AG10803 (cell line): Measurements from ENCODE around the gene ITGA1.

Experiments
- DNase-seq: peaks from one replicate; pipeline ENCODE4 v3.0.0; 2010; ENCODE audit warnings: low read depth
- H3K4me3 ChIP-seq: 2 replicates; pipeline ENCODE4 v1.5.1; 2011; ENCODE audit warnings: mild to moderate bottlenecking, low read length, control low read depth
- TF ChIP-seq, protein P1 (sequence below): conservative IDR thresholded peaks from 2 replicates; pipeline ENCODE4 v1.5.1; 2011; ENCODE audit warnings: mild to moderate bottlenecking, low read length, control low read depth, inconsistent platforms

Gene ITGA1

DNA sequence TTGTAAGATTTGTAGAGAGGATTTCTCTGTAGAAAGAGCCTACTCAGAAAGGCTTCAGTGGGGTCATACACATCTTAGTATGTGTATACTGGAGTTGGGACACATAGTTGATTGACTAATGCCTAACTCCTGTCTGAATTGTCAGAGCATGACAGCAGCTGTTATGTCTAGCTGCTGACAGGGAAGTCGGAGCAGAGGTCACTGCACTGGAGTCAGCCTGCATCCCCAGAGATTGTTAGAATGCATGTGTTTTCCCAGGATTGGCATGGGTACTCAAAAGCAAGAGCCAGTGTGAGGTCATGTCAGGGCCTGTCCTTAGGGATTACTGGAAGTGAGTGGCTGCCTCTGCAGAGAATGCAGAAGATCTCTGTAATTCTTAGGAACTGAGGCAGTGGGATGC lies 82.7 kb downstream of the ITGA1 start:
- peak; percentile 66 for DNase-seq
- H3K4me3 ChIP-seq = no peak overlapping the region
- TF ChIP-seq, protein P1, sequence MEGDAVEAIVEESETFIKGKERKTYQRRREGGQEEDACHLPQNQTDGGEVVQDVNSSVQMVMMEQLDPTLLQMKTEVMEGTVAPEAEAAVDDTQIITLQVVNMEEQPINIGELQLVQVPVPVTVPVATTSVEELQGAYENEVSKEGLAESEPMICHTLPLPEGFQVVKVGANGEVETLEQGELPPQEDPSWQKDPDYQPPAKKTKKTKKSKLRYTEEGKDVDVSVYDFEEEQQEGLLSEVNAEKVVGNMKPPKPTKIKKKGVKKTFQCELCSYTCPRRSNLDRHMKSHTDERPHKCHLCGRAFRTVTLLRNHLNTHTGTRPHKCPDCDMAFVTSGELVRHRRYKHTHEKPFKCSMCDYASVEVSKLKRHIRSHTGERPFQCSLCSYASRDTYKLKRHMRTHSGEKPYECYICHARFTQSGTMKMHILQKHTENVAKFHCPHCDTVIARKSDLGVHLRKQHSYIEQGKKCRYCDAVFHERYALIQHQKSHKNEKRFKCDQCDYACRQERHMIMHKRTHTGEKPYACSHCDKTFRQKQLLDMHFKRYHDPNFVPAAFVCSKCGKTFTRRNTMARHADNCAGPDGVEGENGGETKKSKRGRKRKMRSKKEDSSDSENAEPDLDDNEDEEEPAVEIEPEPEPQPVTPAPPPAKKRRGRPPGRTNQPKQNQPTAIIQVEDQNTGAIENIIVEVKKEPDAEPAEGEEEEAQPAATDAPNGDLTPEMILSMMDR = no peak

DNA sequence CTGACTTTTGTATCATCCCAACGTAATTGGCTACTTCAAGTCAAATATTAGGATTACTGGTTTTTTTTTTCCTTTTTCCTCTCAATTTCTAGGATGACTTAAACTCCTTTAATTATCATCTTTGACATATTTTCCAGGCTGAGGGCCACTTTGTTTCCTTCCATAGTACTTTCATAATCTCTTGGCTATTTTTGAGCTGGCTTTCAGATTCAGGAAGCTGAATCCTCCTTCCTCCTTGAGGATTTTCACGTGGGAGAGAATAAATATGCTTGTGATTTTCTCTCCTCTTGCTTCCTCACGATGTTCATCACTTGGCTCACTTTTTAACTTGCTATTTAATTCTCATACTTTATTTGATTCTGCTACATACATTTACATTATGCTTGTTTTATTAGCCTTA lies 88.1 kb downstream of the ITGA1 start:
- DNase-seq = no peak
- TF ChIP-seq, protein P1 = no peak
- no peak overlapping the region for H3K4me3 ChIP-seq

DNA sequence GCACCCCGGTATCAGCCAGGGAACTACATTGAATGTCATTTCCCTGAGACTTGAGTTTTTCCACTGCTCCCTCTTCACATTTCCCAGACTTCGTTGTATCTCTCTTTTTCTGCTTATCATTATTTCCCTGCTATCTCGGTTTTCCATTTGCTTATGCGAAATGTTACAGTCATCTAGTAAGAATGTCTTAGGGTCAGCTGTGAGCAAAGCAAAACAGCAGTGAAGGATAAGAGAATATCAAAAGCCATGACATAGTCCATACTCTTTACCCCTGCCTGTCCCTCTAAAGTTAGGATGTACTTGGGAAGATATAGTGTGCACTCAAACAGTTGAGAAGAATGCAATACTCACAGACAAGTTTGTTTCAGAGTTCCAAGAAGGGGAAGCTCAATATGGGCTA lies 88.7 kb downstream of the ITGA1 start:
- TF ChIP-seq, protein P1 = no peak
- no peak for DNase-seq
- no peak overlapping the region for H3K4me3 ChIP-seq

DNA sequence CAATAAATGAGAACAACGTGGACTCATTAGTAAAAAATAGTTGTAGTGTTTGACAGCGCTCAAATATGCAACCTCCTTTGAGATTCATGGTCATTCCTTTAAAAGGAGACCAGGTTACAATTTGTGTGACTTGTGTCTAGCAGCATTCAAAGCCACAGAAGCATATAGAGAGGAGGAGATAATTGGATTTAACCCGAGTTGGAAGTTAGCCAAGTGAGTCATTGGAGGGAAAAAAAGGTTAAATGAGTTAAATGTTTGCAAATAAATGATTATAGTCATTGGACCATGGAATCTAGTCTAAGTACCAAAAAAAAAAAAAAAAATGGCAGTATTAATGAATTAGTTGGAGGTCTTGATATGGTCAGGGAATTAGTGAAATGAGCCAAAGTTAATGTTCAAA lies 90.9 kb downstream of the ITGA1 start:
- no peak for DNase-seq
- TF ChIP-seq, protein P1 = no peak
- H3K4me3 ChIP-seq = no peak overlapping the region

DNA sequence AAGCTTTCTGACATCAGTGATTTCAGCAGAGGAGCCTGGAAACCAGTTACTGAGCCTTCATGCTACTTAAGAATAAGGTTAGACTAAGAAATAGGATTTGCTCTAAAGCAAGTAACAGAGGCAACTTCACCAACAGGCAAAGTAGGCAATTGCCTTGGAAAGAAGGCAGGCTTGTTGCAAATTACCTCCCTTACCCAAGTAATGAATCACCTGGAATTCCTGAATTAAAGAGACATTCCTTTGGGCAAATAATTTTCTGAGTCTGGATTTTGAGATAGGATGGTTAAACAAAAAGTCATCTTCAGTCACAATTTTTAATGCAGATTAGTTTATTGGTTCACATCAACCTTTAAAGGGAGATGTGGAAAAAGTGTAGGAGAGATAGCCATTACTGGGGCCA lies 92.8 kb downstream of the ITGA1 start:
- no peak overlapping the region for H3K4me3 ChIP-seq
- no peak for DNase-seq
- TF ChIP-seq, protein P1 = no peak

DNA sequence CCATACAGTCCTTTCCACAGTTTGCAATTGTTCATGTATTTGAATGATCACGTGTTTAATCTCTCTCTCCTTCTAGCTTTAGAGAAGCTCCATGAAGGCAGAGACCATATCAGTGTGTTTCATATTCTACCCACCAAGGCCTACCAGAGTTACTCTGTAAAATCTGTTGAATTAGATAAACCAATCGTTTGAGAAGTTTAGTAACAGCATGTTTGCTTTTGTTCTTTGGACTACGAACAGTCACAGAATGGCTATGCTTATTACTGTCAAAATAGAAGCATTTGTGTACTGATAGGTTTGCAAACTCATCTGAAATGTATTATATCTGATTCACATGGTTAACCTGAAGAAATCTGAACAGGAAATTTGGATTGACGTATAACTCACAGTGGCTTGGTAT lies 93.8 kb downstream of the ITGA1 start:
- TF ChIP-seq, protein P1 = no peak
- no peak overlapping the region for H3K4me3 ChIP-seq
- no peak for DNase-seq

DNA sequence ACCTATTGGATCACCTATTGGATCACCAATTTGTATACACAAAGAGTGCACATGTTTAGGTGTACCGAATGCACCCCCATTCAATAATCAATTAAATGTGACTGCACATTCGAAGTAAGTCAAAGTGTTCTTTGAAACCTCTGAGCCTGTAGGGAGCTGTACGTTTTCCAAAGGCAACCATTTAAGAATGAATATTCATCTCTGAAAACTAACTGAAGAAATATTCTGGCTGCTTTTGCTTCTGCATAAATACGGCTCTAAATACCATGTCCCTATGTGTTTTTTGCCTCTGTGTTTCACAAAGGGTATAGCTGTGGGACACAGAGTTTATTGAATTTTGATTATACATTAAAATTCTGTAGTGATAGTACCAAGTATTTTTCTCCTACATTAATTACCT lies 95.4 kb downstream of the ITGA1 start:
- H3K4me3 ChIP-seq = no peak overlapping the region
- DNase-seq = no peak
- TF ChIP-seq, protein P1 = no peak
